Bronchial epithelial cell (primary cell): Measurements from ENCODE around the gene ABHD17C. TPM values are rescaled to one million over a fixed set of nuclear protein-coding genes. Genes with fewer than 3 reads are reported as not detected.
A peak's percentile ranks its signal among the peaks of the same experiment; 100 is the strongest.
"Not testable (repeated sequence)": the region's sequence is repeated elsewhere in the genome, so short reads cannot be mapped to it uniquely, and the experiment has no call there.

ENCODE experiments used
- DNase-seq: peaks from one replicate; pipeline ENCODE4 v3.0.0-alpha.2; 2010; ENCODE audit warnings: low read depth
- FAIRE-seq: peaks from 2 replicates; lab custom pipeline; 2011; peaks lifted over from hg19 to GRCh38; lab: Jason Lieb, UNC
- H3K27me3 ChIP-seq: 2 replicates; pipeline ENCODE4 v1.5.1; 2011; ENCODE audit warnings: low read length; ENCODE audit not compliant: control insufficient read depth, insufficient read depth
- H3K36me3 ChIP-seq: 2 replicates; pipeline ENCODE4 v1.5.1; 2011; ENCODE audit warnings: low read length; ENCODE audit not compliant: control insufficient read depth, insufficient read depth
- H3K4me3 ChIP-seq: 2 replicates; pipeline ENCODE4 v1.5.1; 2011; ENCODE audit warnings: mild to moderate bottlenecking, low read depth, low read length, control low read depth
- CTCF ChIP-seq: IDR thresholded peaks from 2 replicates; pipeline ENCODE4 v1.5.1; 2011; ENCODE audit warnings: mild to moderate bottlenecking, moderate library complexity, low read length, control low read depth, inconsistent platforms; ENCODE audit not compliant: insufficient read depth, severe bottlenecking
- total RNA-seq: library from RNA; depleted of rRNA; stranded (reverse); fragments of >200 nt; gene quantifications from 2 replicates; pipeline ENCODE4 v1.2.1, GENCODE V29; 2014

The ABHD17C gene
- 25.9 and 30.5 TPM in 2 replicates for total RNA-seq

DNA sequence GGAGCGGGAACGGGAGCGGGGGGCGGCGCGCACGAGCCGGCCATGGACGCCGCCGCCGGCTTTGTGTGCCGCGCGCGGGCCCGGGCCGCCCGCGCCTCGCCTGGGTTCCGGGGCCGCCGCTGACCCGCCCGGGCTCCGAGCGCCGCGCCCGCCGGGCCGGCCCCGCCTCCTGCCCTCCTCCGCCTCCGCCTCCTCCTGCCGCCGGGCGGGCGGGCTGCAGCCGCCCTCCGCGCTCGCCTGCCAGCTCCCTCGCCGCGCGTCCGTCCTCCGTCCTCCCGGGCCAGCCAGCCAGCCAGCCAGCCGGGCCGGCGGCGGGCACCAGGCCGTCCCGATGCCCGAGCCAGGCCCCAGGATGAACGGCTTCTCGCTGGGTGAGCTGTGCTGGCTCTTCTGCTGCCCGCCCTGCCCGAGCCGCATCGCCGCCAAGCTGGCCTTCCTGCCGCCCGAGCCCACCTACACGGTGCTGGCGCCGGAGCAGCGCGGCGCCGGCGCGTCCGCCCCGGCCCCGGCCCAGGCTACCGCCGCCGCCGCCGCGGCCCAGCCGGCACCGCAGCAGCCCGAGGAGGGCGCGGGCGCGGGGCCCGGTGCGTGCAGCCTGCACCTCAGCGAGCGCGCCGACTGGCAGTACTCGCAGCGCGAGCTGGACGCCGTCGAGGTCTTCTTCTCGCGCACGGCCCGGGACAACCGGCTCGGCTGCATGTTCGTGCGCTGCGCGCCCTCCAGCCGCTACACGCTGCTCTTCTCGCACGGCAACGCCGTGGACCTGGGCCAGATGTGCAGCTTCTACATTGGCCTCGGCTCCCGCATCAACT lies at the start of gene ABHD17C:
Gene ABHD17C (plus strand): TSS at position 212 of the 812 bp plus-strand sequence. CDS start 120 bp downstream, at position 332.
- H3K4me3 ChIP-seq, result peak within 1 kb of the TSS; percentile 85
- DNase-seq (no peak), FAIRE-seq (no peak)
- no peaks in the 10 kb centered on the region for H3K27me3 ChIP-seq
- no peaks in the 10 kb centered on the region for H3K36me3 ChIP-seq
- no peak for TF ChIP-seq CTCF

DNA sequence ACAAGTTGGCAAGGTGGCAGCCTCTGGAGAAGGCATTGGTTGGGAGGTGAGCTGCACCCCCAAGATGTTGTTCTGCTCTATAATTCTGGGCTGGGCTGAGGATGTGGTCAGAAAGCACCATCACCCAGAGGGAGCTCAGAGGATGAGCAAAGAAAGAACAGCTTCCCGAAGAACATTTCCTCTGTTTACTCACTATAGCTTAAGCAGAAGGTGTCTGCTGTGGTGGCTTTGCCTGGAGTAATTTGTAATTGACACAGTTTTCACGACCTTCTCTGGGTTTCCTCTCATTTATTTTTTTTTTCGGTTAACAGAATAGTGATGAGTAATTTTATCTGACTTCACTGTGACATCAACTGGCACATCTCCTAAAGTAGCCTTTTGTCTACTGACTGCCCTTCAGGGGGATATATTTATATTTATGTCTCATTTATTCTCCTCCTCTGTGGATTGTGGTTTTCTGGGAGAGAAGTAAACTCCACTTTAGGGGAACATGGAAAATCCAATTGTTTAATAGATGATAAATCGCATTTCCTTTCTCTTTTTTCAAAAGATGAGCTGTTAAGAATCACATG lies 49.5 kb upstream of the ABHD17C start:
- no peaks in the 10 kb centered on the region for H3K36me3 ChIP-seq
- TF ChIP-seq CTCF, result no peak
- no peaks in the 10 kb centered on the region for H3K27me3 ChIP-seq
- DNase-seq, result no peak
- no peak for FAIRE-seq
- H3K4me3 ChIP-seq, result no peak overlapping the region

DNA sequence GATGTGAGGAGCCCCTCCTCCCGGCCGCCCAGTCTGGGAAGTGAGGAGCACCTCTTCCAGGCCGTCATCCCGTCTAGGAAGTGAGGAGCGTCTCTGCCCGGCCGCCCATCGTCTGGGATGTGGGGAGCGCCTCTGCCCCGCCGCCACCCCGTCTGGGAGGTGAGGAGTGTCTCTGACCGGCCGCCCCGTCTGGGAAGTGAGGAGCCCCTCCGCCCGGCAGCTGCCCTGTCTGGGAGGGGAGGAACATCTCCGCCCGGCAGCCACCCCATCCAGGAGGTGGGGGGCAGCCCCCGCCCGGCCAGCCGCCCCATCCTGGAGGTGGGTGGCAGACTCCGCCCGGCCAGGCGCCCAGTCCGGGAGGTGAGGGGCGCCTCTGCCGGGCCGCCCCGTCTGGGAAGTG lies 47.7 kb upstream of the ABHD17C start:
- not testable (repeated sequence) for FAIRE-seq, H3K36me3 ChIP-seq, H3K27me3 ChIP-seq, H3K4me3 ChIP-seq, DNase-seq

DNA sequence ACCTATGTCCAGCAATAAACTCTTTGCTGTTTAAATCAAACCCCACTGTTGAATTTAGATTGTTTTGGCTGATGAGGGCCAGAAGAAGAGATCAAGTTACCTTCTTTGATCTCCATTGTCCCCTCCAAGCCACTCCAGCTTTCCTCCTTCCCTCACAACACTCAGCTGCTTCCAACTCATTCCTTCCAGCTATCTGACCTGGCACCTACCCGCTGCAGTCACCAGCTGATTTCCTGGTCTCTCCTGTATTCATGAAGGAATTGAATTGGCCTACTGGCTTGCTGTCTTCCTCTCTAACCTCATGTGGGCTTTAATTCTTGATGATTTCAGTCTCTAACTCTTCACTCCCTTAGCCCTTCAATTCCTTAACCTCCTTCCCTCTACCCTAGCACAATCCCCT lies 40.8 kb upstream of the ABHD17C start:
- no peak overlapping the region for H3K4me3 ChIP-seq
- FAIRE-seq (no peak), DNase-seq (no peak)
- H3K36me3 ChIP-seq, result no peaks in the 10 kb centered on the region
- no peaks in the 10 kb centered on the region for H3K27me3 ChIP-seq
- TF ChIP-seq CTCF, result no peak

DNA sequence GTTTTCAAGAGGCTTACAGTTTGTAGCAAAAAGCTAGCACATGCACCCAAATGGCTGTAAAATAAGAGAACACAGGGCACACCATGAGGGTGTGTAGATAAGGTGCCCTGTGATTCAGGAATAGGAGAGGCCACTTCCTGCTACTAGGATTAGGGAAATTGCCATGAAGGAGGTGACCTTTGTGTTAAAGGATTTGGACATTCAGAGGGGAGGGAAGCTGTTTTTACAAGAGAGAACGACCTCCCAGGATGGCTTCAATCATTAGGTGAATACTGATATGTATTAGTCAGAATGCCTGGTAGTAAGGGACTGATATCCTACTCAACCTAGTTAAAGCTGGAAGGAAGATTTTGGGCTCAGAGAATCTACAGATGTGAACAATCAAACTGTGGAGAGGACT lies 35.7 kb upstream of the ABHD17C start:
- Histone ChIP-seq H3K27me3 (no peaks in the 10 kb centered on the region), H3K4me3 (no peak overlapping the region), H3K36me3 (no peaks in the 10 kb centered on the region)
- DNase-seq (peak; percentile 20), FAIRE-seq (no peak)
- no peak for TF ChIP-seq CTCF

DNA sequence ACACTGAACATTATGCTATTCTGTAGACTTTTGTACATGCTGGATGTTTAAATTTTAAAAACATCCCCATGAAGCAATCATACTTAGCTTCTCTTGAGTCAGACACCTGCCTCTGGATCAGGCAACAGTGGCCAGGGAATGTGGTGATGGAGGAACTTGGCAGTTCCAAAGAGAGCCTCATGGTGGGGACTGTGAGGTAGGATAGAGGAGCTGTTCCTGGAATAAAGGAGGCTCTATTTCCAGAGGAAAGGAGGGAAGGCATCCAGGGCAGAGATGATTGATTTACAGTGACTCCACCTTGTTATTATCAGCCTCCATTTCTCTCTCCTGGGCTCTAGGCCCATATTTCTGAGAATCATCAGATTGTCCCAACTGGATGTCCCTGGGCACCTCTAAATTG lies 35.0 kb upstream of the ABHD17C start:
- no peaks in the 10 kb centered on the region for H3K36me3 ChIP-seq
- no peak for FAIRE-seq
- peak; percentile 47 for DNase-seq
- H3K4me3 ChIP-seq, result no peak overlapping the region
- no peaks in the 10 kb centered on the region for H3K27me3 ChIP-seq
- TF ChIP-seq CTCF, result peak; percentile 55
